HG03521 (cell line): ENCODE results near the gene NID2.

Experiments used
- ATAC-seq: cut with Tn5 transposase; IDR thresholded peaks from one replicate; pipeline ENCODE4 v1.9.1; 2021; ENCODE audit warnings: mild to moderate bottlenecking, moderate library complexity; ENCODE audit not compliant: unreplicated experiment

NID2 gene

DNA sequence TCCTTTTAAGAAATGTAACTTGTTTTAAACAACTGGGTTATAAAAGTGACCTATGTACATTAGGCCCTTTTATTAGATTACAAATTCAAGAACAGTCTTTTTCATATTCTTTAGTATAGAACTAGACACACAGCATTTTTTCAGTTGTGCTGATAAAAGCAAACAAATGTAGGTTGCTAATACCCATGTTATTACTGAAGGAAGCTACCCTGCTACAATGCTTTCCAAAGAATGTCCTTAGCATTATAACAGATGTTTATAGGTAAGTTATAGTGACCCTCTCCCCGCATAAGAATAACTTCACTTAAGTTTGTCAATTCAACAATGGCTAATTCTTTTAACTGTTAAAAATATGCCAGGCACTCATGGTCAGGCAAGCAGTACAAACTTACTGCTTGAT lies 61.6 kb downstream of the NID2 start:
- ATAC-seq = no peak

DNA sequence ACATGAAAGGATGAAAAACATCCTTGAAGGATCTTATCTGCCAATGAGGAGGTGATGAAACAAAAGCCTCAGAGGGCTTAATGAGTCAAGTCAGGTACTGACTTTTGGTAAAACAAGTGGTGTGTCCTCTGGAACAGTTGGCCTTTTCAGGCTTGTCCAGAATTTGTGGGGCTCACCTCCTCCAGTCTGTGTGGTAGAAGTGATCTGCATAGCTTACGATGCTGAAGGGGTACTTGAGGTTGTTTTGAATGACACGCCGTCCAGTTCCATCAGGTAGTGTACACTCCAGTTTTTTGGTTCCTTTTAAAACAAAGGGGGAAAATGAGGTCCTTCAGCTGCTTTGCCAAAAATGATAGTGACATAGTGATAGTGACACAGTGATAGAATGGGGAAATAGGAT lies 62.5 kb downstream of the NID2 start:
- ATAC-seq = no peak

DNA sequence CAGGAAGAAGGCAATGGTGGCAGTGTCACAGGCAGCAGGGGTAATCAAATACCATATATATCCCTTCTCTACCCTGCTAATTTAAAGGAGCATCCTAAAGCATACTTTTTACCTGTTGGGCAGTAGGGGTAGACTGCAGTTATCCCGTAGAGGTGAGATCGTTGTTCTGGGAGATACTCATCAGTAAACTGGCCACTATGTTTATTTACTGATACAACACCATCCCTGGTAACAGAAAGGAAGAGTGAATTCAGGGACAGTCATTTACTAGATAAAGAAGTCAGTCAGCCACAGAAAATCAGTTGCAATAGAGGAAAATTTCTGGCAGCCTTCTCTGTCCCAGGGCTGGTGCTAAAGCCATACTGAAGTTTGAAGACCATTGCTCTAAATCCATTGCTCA lies 63.2 kb downstream of the NID2 start:
- ATAC-seq = no peak

DNA sequence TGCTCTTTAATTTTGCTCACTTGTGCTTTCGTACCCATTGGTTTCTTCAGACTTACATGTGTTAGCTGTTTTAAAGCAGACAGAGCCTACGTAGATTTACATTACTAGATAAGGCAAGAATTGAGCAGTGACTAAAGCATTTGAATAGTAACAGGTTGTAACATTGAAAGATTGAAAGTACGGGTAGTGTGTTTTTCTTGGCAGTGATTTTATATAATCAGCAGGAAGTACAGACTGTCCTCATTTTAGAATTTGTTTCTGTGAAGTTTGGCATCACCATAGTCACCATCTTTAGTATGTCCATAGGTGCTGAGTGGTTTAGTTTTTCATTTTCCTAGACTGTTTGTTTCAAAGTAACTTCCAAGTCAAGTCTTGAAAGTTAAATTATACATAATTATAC lies 65.5 kb downstream of the NID2 start:
- ATAC-seq = no peak

- no peak for ATAC-seq
These were observed 66.3 kb downstream of the NID2 start for GRCh38 chr14:52002542-52002941.

GRCh38 chr14:52000696-52001095 lies 68.2 kb downstream of the NID2 start:
- ATAC-seq = no peak

- ATAC-seq = no peak
These were observed 68.8 kb downstream of the NID2 start for GRCh38 chr14:52000019-52000582.

DNA sequence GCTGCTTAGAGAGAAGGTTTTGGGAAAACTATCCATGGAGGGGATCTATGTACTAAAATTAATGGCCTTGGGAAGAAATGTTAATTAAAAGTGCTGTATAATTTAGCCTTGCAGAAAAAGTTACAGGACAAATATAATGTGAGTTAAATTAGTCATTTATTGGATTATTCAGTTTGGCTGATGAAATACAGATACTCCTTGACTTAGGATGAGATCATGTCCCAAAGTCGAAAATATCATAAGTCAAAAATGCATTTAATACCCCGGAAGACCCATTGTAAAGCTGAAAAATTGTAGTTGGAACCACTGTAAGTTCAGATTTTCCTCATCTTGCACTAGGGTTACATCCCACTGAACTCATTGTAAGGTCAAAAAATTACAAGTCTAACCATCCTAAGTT lies 69.8 kb downstream of the NID2 start:
- ATAC-seq = no peak

GRCh38 chr14:51998348-51998747 lies 70.5 kb downstream of the NID2 start:
- ATAC-seq = no peak

DNA sequence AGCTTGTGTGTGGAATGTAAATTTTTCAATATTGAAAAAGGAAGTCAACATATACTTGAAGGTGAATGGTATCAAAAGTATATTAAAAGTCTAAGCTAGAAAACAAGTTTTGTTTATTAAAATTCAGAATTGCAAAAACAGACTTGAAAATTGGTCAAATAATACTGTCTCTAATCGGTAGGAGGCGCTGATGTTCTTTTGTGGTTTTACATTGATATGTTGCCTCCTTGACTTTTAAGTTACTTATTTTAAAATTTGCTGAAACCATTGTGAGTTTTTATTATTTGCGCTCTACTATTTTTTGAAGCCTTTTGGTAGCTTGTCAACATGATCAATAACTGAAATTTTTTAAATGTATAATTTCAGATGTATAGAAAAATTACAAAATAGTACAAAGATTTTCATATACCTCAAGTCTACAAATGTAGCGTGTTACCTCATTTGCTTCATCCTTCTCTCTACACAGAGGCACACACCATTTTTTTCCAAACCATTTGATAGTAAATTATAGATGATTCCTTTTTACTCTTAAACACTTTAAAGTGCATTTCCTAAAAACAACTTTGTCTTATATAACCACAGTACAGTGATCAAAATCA lies 72.6 kb downstream of the NID2 start:
- ATAC-seq = no peak

DNA sequence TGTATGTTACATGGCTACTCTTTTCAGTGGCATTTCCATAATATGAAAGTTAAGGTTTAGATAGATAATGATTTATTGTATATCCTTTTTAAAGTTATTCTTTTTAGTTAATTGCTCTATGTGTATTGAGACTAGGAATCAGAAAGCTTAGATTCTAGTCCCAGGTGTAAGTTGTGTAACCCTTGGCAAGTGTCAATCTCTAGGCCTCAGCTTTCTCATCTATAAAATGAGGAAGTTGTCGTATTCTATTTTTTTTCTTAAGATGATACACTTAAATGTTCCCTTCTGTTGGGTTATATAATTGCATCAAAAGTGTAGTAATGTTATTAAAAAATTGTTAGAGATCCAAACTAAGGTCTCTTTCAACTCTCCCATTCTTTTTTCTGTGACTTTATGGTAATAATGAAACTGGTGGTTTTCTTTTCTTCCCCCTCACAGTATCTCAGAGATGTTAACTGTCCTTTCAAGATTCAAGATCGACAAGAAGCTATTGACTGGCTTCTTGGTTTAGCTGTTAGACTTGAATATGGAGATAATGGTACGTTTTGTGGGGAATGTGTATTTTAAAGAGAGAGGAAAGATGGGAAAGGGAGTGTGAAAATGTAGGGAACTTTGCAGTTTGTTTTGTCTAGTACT lies 75.5 kb downstream of the NID2 start:
- ATAC-seq = no peak

- ATAC-seq = no peak
These were observed 78.4 kb downstream of the NID2 start for GRCh38 chr14:51990488-51990887.

GRCh38 chr14:51989293-51990234 lies 79.3 kb downstream of the NID2 start, which contains the start of gene RTRAF:
Gene RTRAF (plus strand): TSS chr14:51989546. CDS start chr14:51989640, 94 bp downstream.
- ATAC-seq = peak; percentile 98

- no peak for ATAC-seq
These were observed 80.6 kb downstream of the NID2 start for GRCh38 chr14:51988221-51988620.

- no peak for ATAC-seq
These were observed 87.5 kb downstream of the NID2 start for GRCh38 chr14:51981218-51981854.

DNA sequence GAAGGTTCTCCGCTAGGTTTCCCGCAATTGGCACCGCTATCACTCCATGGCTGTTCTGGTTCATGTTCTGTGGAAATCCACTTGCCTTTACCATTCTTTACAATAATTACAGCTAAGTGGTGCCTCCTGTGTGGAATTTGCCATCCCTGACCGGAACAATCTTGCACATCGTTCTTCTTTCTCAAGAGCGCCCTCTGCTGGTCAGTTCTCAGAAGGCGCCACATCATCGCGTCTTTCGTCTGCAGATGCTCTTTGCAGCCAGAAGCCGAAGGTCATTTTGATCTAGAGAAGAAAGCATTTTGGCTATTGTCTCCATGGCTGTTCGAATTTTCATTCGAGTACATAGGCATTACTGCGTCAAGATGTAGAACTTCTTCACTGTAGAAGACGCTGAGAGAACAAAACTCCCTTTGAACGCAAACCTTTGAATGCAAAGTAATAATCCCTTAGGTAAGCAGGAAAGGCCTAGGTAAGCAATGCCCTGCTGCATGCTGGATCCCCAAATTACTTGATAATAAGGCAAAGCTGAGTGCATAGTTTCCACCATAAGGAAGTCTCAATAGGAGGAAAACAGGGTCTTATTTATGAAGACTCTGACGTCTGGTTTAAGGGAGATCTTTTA lies 89.7 kb downstream of the NID2 start:
- no peak for ATAC-seq

DNA sequence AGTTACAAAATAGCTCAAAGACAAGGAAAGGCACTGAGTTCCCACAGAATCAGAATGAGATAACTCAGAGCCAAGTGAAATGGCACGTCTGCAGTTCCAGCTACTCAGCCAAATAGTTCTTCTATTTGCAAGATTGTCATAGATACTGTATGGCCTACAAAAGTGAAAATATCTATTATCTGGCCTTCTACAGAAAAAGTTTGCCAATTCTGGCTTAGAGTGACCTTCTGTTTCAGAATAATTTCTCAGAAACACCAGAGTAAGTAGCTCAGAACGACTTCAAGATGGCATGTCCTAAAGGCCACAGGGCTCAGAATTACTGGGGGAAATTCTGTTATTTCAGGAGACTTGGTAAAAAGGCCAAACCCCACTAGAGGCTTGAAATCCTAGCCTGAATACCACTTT lies 90.2 kb downstream of the NID2 start:
- ATAC-seq = no peak

- ATAC-seq = no peak
These were observed 91.8 kb downstream of the NID2 start for GRCh38 chr14:51977075-51977474.

GRCh38 chr14:51972566-51972965 lies 96.3 kb downstream of the NID2 start:
- ATAC-seq = no peak

GRCh38 chr14:51969852-51970540 lies 98.9 kb downstream of the NID2 start:
- ATAC-seq = no peak
